Inflammatory macrophage treated with lipopolysaccharide for 1 hour (primary cell): ENCODE results near the gene NLRP12.
"Not testable (repeated sequence)": the region's sequence is repeated elsewhere in the genome, so short reads cannot be mapped to it uniquely, and the experiment has no call there.

Experiments
- DNase-seq, 2 donors: peaks; one replicate each; pipeline ENCODE4 v3.0.0-alpha.2; 2020 to 2022

The NLRP12 gene, protein sequence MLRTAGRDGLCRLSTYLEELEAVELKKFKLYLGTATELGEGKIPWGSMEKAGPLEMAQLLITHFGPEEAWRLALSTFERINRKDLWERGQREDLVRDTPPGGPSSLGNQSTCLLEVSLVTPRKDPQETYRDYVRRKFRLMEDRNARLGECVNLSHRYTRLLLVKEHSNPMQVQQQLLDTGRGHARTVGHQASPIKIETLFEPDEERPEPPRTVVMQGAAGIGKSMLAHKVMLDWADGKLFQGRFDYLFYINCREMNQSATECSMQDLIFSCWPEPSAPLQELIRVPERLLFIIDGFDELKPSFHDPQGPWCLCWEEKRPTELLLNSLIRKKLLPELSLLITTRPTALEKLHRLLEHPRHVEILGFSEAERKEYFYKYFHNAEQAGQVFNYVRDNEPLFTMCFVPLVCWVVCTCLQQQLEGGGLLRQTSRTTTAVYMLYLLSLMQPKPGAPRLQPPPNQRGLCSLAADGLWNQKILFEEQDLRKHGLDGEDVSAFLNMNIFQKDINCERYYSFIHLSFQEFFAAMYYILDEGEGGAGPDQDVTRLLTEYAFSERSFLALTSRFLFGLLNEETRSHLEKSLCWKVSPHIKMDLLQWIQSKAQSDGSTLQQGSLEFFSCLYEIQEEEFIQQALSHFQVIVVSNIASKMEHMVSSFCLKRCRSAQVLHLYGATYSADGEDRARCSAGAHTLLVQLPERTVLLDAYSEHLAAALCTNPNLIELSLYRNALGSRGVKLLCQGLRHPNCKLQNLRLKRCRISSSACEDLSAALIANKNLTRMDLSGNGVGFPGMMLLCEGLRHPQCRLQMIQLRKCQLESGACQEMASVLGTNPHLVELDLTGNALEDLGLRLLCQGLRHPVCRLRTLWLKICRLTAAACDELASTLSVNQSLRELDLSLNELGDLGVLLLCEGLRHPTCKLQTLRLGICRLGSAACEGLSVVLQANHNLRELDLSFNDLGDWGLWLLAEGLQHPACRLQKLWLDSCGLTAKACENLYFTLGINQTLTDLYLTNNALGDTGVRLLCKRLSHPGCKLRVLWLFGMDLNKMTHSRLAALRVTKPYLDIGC

DNA sequence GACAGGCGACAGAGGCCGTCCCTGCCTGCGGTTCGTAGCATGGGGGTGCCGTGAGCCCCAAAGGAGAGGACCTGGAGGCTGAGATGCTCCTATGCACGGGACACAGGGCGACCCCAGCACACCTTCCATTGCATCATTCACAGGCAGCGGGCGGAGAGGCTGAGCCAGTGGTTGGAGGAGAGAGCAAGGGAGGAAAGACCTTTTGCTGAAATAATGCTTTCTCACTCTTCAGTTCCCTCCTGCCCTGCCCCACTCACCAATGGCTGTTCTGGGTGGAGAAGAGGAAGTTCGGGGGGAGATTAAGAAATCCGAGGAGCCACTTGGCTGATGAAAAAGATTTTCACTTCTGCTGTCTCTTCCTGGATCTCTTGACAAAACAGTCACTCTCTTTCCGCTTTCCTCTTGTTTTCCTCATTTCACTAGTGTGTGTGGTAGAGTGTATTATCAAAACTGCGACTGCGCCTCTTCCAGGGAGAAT lies at the start of gene NLRP12:
NLRP12 (minus strand) TSS at position 181 of the 478 bp plus-strand sequence; CDS start at position 41, 140 bp downstream.
- DNase-seq: peak; percentile 91 to 94

DNA sequence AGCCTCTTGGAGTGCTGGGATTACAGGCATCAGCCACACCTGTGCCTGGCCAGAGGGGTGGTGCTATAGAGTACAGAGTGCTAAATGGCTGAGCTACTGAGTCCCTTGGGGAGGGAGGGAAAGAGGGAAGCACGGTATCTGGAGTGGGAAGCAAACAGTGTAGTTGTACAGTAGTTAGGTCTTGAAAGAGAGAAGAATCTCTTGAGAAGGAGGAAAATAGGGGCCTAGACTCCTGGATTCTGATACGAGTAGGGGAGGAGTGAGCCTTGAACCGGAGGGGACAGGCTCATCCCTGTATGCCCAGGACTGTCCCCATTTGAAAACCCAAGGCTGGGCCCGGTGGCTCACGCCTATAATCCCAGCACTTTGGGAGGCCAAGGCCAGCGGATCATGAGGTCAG lies 48.6 kb upstream of the NLRP12 start:
- no peak for DNase-seq

DNA sequence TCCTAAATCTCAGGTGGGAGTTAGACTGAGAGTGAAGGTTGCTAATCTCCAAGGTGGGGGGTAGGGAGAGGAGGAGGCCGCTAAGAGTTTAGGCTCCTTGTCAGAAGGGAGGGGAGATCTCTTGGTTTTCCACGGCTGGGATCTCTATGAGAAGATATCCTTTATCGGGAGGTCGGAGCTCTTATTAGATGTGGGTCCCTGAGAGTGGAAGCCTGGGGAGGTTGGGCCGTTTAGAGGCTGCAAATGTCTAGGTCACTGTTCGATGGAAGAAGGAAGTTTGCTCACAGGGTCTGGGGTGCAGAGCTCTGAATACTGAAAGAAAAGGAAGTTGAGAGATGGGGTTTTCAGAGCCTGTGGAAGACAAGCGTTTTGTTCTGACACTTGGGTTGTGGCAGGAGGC lies 47.3 kb upstream of the NLRP12 start:
- peak; percentile 70 to 74 for DNase-seq

DNA sequence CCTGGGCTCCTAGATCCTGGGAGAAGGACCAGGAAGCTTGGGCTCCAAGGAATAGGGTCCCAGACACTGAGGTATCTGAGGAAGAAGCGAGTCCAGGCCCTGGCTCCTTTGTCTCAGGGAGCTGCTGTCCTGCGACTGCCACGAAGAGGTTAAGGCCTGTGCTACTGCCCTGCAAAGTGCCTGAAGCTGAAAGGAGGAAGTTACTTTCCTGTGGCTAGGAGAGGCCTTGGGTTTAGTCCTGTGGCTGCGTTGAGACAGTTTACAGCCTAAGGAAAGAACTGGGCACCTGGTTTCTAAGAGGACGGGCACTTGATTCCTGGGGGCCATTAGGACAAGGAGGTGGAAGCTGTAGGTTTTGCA lies 46.4 kb upstream of the NLRP12 start:
- DNase-seq: peak; percentile 68 to 75

DNA sequence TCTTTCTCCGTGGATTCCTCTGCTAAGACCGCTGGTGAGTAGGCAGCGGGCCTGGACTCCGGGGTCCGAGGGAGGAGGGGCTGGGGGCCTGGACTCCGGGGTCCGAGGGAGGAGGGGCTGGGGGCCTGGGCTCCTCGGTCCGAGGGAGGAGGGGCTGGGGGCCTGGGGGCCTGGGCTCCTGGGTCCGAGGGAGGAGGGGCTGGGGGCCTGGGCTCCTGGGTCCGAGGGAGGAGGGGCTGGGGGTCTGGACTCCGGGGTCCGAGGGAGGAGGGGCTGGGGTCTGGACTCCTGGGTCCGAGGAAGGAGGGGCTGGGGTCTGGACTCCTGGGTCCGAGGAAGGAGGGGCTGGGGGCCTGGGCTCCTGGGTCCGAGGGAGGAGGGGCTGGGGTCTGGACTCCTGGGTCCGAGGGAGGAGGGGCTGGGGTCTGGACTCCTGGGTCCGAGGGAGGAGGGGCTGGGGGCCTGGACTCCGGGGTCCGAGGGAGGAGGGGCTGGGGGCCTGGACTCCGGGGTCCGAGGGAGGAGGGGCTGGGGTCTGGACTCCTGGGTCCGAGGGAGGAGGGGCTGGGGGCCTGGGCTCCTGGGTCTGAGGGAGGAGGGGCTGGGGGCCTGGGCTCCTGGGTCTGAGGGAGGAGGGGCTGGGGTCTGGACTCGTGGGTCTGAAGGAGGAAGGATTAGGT lies 45.8 kb upstream of the NLRP12 start:
- DNase-seq: not testable (repeated sequence)

DNA sequence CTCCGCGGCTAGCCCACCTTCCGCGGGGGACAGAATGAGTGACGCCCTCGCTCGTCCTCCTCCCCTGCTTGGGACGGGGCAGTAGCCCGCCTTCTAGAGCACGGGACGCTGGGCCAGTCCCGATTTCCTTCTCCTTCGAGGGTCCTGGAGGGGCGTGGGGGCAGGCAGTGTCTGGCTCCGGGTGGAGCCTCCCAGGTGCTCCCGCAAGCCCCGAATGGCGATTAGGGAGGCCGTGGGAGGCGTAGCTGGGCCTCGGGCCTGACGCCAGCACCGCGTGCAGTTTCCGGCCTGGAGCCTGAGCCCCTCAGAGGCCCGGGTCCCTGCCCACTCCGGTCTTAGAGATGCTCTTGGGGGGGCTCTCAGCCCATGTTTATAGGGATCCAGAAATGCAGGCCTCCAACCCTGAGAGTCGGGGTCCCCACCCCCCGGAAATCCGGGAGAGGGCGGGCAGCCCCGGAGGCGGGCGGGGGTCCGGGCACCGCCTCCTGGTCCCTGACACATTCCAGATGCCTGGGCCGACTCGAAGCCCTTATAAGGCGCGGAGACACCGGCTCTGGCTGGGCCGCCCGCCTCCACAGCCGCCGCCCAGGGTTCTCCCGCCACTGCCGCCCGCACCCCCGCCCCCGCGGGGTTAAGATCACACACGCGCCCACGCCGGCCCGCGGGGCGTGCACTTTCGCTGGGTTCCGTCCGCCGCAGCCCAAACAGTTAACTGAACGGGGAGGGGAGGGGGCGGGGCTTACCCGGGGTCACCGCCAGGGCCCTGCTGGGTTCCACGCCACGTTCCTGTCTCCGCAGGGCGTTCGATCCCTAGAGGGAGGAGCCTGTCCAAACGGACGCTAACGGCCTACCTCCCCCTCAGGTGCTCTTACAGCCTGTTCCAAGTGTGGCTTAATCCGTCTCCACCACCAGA lies 45.0 kb upstream of the NLRP12 start:
- peak; percentile 89 to 97 for DNase-seq

DNA sequence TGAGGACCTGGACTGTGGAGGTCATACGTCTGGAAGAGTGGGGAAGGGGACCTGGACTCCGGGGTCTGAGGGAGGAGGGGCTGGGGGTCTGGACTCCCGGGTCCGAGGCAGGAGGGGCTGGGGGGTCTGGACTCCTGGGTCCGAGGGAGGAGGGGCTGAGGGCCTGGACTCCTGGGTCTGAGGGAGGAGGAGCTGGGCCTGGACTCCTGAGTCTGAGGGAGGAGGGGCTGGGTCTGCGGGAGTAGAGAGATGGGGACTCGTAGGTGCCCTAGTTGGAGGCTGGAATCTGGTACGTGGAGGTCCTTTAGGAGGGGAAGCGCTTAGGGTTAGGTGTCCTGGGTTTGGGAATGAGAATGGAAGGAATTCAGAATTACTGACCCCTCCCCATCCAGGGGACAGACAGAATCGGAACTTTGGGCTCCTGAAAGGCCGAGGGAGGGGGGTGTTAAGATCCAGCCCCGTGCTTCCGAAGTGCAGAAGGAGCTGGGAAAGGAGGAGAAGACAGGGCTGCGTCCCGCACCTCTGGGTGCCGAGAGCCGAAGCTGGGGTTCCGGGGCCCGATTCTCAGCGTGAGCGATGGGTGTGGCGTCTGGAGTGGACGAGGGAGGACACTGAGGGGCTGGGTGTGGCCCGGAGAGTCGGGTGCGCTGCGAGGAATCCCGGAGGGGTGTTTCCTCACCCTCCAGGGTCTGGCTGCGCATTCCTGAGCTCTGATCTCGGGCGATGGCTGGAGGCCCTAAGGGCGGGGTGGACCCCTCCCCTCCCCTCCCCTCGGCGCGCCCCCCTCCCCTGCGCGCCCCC lies 44.2 kb upstream of the NLRP12 start:
- peak; percentile 80 to 81 for DNase-seq

DNA sequence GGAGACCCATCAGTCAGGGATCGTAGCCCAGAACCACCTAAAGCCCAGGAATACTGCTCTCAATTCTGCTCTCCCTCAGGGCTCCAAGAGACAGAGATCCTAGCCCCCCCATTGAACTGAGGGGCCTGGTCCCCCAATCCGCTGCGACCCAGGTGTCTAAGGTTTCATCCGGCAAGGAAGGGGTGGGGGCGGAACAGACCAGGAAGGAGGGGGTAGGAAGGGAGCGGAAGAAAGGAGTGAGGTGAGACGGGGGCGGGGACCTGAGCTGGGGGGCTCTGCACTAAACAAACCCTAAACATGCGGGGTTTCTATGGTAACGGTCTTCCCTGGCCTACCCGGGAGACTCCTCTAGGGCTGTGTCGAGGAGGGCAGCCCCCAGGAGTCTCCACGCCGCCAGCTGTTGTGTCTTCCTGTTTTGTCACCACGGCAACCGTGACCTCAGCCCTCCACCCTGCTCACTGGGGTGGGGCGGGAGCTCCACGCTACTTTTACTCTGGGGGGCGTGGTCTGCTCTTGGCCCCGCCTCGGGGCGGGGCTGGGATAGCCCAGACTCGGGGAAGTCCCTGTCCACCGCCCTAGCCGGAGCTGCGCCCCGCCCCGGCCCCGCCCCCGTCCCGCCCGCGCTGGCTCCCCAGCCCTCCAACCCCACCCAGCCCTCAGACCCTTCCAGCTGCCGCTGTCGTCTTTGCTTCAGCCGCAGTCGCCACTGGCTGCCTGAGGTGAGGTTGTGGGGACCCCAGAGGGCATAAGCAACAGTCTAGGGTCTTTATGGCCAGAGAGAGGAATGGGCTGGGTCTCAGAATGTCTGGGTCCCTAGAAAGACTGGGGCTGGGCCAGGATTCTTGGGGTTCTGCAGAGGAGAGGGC lies 43.3 kb upstream of the NLRP12 start, which contains the start of gene MYADM:
MYADM (plus strand) TSS at position 659 of the 866 bp plus-strand sequence. CDS start 5,647 bp downstream, outside the sequence.
- DNase-seq: peak; percentile 97 to 100

DNA sequence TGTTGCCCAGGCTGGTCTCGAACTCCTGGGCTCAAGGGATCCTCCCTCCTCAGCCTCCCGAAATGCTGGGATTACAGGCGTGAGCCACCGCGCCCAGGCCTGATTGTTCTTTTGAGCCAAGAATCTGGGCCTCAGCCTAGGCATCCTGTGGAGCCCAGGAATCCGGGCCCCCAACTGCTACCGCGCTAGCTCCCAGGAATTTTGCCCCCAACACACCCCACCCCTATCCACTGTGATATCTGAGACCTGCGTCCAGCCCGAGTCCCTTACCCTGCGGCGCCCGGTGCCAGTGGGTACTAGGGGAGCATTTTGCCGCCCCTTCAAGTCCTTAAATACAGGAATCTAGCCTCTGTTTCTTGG lies 42.7 kb upstream of the NLRP12 start:
- no peak for DNase-seq

DNA sequence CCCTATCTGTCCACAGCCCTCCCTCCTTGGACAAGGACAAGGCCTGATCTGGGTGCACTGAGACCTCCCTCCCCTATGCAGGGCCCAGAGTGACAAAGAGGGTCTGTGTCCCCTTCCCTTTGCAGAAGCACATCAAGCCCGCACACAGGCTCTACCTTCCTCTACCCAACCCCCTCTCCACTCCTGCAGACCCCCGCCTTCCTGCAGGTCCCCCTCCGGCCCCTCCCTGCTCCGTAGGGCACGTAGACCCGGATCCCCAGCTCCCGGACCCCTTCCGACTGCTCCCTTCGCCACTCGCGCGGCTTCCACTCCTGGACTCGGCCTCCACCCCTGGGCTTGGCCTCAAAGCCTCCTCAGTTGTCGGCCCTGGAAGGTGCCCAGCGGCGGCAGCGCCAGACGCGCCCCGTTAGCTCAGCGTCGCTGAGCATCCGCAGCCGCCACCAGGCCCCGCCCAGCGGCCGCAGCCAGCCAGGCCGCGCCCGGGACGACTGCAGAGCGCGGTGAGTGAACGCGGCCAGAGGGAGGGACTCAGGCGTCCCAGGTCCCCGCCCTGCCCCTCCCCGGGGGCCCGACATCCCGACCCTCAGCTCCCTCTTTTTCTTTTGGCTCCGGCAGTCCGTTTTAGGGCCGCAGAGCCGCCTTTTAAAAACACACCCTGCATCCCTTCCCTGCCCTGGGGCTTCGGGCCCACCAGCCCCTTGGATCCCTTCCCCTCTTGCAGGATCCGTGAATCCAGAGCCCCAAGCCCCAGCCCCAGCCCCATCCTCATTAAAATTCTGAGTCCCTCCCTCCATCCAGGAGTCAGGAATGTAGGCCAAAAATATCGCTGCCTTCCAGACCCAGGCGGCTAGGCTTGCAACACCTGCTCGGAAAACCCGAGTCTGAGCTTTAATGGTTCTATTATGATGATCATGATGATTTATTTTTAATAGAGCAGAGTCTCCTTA lies 42.1 kb upstream of the NLRP12 start:
- DNase-seq: peak; percentile 42 to 52

DNA sequence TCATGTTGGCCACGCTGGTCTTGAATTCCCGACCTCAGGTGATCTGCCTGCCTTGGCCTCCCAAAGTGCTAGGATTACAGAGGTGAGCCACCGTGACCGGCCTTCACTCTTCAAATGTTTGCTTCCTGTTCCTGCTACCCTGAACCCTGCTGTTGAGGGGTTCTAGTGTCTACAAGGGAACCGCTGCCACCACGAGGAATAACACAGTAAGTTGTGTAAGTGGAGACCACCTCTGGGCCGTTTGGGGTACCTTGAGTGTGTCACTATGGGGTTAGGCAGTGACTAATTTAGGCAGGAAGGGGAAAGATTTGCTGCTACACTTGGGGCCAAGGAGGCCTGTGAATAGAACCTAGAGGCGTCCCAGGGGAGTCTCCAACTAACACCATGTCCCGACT lies 41.4 kb upstream of the NLRP12 start:
- DNase-seq: no peak

DNA sequence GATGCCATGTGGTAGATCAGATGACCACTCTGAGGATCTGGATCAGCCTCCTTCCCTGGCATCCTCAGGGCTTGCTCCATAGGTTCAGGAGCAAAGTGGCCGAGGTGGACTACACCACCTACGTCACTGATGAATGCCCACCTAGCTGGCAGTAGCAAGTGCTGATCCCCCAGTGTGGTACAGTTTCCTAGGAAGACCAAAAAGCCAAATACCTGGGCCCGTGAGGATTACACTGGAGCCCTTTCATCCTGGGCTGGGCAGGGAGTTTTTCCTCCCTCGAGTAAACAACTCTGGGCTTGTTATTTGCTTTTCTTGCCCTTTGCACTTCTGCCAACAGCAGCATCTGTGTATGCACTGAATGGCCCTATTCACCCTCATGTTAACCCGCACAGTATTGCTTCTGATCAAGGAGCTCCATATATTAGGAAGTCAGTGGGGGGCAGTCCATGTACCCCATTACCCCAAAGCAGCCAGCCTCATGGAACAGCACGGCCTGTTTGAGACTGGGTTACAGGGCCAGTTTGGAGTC lies 40.3 kb upstream of the NLRP12 start:
- DNase-seq: no peak

DNA sequence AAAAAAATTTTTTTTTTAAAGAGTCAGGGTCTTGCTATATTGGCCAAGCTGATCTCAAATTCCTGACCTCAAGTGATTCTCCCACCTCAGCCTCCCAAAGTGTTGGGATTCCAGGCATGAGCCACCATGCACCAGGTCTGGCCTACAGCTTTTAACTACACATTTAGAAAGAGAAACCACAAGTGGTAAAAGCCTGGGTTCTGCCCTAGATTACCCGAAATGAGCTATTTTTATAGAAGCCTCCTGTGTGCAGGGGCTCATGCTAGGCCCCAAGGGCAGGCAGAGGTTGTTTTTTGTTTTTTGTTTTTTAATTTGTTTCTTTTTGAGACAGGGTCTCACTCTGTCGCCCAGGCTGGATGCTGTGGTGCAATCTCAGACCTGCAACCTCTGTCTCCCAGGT lies 29.6 kb upstream of the NLRP12 start:
- no peak for DNase-seq

DNA sequence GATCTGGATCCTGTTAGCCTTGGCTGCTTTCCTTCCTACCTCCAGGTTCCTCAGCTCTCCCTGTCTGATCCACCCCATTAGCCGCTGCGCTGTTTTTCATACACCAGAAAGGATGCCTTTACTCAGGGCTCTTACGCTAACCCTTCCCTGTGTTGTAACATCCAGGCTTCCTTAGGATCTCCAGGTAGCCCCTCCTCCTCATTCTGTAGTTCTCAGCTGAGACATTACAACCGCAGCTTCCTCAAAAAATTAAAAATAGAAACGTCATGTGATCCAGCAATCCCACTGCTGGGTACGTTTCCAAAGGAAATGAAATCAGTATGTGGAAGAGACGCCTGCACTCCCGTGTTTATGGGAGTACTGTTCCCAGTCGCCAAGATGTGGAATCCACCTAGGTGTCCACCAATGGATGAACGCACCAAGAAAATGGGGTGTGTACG lies 25.1 kb upstream of the NLRP12 start:
- peak; percentile 67 to 90 for DNase-seq

DNA sequence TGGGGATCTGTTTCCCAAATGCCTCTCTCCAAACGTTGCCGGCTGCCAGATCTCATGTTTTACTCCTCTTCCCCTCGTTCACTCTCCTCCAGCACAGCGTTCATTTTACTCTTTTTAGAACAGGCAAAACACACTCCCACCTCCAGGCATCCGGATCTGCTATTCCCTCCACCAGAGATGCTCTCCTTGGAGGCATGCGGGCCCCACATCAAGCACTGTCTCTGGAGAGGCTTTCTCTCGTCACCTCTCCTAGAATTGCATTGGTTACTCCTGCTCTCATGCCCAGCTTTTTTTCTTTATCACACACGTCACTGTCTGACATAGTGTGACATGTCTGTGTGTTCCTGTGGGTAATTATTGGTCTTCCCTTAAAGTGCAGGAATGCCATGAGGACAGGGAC lies 23.4 kb upstream of the NLRP12 start:
- DNase-seq: no peak

DNA sequence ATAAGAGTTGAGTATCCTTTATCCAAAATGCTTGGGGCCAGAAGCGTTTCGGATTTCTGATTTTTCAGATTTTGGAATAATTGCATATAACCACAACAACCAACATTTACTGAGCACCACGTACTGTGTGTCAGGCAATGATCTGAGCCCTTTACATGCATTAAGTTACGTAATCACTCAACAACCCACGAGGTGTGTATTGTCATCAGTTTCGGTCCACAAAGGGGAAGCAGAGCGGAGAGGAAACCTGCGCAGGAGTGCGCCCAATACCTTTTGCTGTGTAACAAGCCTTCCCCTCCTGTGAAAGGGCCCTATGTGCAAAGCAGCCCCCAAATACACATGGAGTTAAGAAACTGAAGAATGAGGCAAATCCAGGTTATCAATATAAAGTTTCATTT lies 20.7 kb upstream of the NLRP12 start:
- peak; percentile 77 to 92 for DNase-seq

DNA sequence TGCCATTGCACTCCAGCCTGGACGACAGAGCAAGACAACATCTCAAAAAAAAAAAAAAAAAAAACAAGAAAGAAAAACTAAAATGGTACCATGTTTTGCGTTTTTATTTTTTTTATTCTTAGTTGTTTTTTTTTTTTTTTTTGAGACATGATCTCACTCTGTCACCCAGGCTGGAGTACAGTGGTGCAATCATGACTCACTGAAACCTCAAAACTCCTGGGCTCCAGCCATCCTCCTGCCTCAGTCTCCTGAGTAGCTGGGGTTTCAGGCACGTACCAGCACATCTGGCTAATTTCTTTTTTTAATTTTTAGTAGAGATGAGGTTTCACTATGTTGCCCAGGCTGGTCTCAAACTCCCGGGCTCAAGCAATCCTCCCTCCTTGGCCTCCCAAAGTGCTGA lies 16.8 kb upstream of the NLRP12 start:
- peak; percentile 62 to 68 for DNase-seq

DNA sequence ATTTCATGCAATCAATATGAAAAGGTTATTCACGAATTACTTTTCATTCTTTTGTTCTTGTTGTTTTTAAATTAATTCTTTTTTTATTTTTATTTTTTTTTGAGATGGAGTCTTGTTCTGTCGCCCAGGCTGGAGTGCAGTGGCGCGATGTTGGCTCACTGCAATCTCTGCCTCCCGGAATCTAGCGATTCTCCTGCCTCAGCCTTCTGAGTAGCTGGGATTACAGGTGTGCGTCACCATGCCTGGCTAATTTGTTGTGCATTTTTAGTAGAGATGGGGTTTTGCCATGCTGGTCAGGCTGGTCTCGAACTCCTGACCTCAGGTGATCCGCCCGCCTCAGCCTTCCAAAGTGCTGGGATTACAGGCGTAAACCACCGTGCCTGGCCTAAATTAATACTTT lies 16.1 kb upstream of the NLRP12 start:
- not testable (repeated sequence) for DNase-seq
